ENCODE measurements around the gene JAKMIP1.

The JAKMIP1 gene

DNA sequence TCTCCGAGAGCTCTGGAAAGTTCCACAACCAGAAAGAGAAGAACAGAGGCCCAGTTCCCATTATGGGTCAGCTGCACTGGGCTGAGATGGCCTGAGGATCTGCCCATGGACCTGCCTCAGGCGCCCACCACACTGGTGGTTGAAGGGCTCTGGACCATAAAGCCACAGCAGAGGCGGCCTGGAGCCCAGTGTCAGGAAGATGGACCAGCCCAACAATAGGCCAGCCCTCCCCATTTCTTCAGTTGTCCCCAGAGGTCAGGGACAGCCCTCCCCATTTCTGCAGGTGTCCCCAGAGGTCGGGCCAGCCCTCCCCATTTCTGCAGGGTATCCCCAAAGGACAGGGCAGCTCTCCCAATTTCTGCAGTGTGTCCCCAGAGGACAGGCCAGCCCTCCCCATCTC lies 144.9 kb downstream of the JAKMIP1 start:
- DNase-seq = no peak

GRCh38 chr4:6055030-6055429 lies 145.3 kb downstream of the JAKMIP1 start:
- DNase-seq = no peak

DNA sequence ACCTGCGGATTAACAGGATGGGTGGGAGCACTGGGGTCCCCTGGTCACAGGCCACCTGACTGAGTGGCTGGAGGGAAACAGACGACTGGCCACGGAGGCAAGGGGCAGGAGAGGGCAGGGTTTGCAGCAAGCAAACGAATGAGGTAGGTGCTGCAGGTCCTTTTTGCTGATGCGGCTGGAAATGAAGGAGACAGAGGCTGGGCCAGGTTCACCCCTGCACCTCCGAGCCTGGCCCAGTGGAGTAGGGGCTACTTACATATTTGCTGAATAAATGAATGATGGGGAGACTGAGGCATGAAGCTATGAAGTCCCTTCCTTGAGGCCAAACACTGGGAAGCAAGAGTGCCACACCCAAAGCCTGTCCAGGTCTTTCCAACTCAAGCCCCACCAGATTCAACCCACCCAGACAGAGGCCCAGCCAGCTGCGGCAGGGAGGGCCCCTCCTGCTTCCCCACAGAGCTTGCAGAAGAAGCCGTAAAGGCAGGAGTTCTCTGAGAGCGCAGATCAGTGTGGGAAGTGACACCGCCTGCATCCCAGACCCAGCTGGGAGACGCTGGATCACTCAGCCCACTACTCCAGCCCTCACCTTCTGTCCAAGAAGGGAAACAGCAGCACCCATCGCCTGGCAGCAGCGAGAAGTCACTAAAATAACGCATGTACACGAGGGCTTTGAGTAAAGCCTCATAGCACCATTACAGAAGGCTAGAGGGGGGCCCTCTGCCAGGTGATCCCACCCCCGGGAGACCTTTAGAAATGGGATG lies 146.0 kb downstream of the JAKMIP1 start:
- DNase-seq = no peak

DNA sequence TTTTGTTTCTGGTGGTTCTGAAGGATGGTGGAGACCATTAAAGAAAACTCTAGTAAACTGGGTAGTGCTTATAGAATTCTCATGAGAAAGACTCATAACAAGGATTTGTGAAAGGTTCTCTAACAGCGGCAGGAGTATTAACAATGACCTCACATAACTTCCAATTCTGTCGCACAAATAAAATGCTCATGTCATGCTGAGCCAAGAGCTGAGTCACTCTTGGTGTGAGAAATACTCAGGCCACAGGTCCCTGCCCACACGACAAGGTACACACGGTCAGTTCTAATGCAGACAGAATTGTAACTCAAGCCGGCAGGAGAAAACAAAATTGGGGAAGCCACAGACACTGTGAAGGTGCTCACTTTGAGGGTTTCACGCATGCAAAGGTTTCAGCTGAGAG lies 147.7 kb downstream of the JAKMIP1 start:
- no peak for DNase-seq

DNA sequence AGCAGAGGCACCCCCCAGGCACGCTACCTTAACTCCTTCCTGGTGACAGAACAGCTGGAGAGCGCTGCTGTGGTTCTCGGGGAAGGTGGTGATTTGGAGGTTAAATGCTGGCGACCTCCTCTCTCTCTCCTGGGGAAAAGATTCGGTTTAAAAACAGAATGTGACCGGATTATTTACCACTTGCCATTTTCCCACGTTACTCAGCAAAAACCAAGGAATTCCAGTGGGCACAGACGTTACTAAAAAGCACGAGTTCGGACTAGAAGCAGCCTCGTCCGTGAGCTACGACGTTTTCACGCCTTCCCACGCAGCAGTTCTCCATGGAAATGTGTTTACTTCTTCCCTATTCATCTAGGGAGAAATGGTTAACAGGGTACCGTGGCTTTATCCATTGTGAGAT lies 149.8 kb downstream of the JAKMIP1 start:
- no peak for DNase-seq

- DNase-seq = no peak
Measured at GRCh38 chr4:6049985-6050384, 150.4 kb downstream of the JAKMIP1 start.

GRCh38 chr4:6049278-6049677 lies 151.1 kb downstream of the JAKMIP1 start:
- DNase-seq = no peak

DNA sequence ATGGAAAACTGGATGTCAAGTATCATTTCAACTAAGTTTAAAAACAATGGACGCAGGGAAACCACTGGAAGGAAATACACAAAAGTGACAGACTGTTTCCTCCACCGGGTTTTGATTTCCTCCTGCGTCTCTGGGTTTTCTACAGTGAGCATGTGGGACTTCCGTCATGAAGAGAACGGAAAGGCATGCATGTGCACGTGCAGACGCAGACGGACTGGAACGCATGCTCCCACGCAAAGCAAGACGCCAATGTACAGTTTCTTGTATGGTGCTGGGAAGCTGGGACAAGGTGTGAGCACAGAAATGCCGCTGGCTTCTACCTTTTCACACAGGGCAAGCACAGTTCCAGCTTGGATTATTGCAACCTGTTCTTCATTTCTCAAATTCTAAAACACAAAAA lies 151.8 kb downstream of the JAKMIP1 start:
- DNase-seq = no peak

GRCh38 chr4:6047130-6047673 lies 153.1 kb downstream of the JAKMIP1 start:
- DNase-seq = no peak

DNA sequence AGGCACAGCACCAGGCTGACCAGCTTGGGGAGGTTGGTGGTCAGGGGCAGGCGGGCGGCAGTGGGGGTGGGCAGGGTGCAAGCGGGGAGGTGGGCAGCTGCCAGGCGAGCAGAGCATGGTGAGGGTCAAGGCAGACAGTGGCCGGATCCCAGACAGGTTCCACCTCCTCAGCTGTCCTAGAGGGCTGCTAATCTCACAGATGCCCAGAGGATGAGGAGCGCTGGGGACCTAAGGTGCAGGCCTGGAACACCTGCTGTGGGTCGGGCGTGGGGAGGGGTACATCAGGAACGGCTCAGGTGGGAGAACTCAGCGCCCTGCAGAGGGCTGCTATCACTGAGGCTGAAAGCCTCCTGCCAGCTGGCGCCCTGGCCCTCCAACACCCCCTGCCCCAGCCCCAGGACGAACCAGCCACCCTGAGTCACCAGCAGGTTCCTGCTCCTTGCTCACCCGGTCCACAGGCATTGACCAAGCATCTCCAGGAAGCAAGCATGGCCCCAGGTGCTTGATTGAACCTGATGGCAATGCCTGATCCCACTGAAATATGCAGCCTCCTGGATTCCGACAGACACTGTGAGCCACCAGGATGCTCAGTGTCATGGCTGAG lies 153.7 kb downstream of the JAKMIP1 start:
- DNase-seq = no peak

DNA sequence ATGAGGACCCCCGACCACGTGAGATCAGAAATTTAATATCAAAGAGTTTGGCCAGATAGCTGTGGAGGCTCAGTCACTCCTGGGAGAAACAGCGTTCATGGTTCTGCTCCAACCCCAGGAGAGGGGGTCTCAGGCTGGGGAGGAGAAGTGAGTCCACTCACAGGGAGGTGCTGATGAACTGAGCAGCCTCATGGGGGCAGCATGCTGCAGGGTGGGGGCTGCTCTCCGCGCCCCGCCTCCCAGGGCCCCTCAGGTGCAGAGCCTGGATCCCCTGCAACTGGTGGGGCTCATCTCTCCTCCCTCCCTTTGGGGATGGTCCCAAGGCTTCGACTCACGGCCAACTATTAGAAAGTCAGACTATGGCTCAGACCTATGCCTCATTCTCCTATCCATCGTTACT lies 155.5 kb downstream of the JAKMIP1 start:
- no peak for DNase-seq

- DNase-seq = no peak
Measured at GRCh38 chr4:6044276-6044675, 156.1 kb downstream of the JAKMIP1 start.

DNA sequence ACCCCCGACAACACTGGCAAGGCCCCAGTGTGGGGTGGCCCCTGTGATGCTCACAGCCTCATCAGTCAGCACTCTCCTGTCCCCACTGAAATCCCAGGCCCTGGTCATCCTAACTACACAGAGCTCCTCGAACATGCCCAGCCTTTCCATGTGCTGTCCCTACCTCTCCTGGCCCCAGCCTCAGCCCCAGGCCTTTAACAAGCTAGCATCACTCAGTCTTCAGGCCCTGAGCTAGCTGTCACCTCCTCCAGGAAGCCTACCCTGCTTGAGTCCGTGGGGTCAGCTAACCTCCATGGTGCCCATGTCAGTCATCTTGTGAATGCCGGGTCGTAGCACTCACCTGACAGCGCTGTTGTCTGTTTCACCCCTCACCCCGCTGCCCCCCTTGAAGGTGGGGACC lies 156.5 kb downstream of the JAKMIP1 start:
- no peak for DNase-seq

- DNase-seq = no peak
Measured at GRCh38 chr4:6043188-6043587, 157.2 kb downstream of the JAKMIP1 start.

GRCh38 chr4:6042293-6043063 lies 157.9 kb downstream of the JAKMIP1 start:
- DNase-seq = no peak

- DNase-seq = no peak
Measured at GRCh38 chr4:6041800-6042199, 158.5 kb downstream of the JAKMIP1 start.

GRCh38 chr4:6038711-6039110 lies 161.6 kb downstream of the JAKMIP1 start:
- DNase-seq = no peak

- DNase-seq = no peak
Measured at GRCh38 chr4:6035786-6036185, 164.6 kb downstream of the JAKMIP1 start.

DNA sequence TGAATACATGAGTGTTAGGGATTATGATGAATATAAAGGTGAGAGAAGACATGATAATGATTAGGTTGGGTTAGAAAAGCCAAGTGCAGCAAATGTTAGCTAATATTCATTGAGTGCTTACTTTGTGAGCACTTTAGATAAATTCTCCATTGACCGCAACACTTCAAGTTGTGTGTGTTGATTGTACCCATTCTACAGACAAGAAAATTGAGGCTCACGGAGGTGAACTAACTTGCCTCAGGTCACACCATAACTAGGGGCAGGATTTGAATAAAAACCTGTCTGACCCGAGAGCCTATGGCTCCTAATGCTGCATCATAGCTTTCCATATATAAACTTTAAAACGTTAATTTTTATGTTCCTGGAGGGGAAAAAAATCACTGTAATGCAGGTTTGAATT lies 167.0 kb downstream of the JAKMIP1 start:
- no peak for DNase-seq

DNA sequence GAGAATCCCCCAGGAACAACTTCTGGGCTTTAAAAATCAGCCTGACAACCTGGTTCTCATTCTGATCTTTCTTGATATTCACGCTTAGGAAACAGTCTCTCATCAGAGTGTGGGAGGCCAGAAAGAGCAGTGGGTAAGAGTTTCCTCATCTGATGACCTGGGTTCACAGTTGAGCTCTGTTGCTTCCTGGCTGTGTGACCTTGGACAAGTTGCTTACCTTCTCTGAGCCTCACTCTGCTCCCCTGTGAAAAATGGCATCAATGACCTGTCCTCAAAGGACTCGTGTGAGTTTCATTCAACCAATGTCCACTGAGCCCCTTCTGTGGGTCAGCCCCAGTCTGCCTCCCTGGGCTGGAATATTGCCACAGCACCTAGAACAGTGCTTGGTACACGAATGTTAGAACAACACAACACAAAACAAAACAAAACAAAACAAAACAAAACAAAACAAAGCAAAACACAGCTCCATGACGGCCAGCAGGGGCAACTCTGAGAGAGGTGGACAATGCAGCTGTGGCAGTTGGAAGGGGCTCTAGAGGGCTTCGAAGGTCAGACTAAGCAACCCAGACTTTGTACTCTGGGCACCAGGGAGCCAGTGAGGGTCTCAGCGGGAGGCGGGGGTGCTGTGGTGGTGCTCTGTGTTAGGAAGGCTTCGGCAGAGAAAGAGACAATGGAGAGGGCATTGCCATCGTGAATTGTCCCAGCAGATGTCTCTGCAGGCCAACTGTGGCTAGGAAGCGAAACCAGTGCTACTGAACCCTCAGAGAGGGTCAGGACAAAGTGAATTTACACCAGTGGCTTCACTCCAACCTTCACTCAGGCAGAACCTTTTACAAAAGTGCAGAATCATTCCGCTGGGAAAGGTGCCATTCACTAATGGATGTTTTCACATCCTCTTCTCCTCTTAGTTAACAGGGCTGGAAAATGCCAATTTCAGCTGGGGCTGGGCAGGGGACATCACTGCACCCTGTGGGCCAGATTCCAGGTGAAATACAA lies 167.8 kb downstream of the JAKMIP1 start:
- DNase-seq = peak in 1 of 3 experiments; percentile 81

- no peak for DNase-seq
Measured at GRCh38 chr4:6031846-6032245, 168.5 kb downstream of the JAKMIP1 start.

GRCh38 chr4:6030679-6031078 lies 169.7 kb downstream of the JAKMIP1 start:
- no peak for DNase-seq

Measured in NCI-H1417 (cell line).